HG03139 (cell line): ENCODE measurements around the gene FCER1G.
"Not testable (repeated sequence)": the region's sequence is repeated elsewhere in the genome, so short reads cannot be mapped to it uniquely, and the experiment has no call there.

Experiments used
- ATAC-seq: cut with Tn5 transposase; IDR thresholded peaks from one replicate; pipeline ENCODE4 v1.9.1; 2021; ENCODE audit not compliant: unreplicated experiment

FCER1G gene

DNA sequence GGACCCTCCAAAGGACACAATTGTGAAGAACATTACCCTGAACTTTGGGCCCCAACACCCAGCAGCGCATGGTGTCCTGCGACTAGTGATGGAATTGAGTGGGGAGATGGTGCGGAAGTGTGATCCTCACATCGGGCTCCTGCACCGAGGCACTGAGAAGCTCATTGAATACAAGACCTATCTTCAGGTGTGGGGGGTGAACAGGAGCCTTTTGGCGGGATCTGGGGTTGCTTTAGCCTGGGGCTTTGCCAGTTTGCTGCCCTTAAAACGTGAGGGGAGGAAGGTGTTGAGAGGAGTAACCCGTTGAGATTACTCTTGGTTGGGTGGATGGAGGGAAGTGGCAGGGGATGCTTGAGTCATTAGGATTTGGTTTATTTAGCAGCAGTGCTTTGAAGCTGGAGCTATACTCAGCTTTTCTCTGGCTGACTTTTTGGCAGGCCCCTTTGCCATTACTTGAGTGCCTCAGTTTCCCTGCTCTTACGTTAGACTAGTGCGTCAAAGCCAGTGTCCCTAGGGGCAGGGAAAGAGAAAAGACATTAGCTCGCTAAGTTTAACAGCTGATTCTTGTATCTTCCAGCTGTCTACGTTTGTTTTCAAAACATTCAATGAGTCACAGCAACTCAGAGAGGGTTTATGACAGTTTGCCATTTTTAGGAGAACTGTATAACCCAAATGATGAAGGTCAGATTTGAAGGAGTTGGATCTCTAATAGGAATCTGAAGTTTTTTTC, 8.5 kb upstream of the FCER1G start:
- ATAC-seq: no peak

DNA sequence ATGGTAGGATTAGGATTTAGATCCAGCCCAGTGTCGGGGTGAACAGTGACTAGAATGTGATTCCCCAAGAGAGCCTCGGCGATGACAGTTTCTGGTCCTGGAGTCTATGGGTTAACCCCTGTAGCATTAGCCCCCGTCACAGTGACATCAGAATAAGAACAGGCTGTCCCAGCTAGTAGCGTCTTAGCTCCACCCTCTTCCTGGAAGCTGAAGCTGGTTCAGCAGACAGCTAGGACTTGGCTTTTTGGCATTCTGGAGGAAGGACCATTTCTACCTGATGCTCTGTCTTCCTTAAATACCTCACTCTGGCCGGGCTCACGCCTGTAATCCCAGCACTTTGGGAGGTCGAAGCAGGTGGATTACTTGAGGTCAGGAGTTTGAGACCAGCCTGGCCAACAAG, 7.9 kb upstream of the FCER1G start:
- no peak for ATAC-seq

DNA sequence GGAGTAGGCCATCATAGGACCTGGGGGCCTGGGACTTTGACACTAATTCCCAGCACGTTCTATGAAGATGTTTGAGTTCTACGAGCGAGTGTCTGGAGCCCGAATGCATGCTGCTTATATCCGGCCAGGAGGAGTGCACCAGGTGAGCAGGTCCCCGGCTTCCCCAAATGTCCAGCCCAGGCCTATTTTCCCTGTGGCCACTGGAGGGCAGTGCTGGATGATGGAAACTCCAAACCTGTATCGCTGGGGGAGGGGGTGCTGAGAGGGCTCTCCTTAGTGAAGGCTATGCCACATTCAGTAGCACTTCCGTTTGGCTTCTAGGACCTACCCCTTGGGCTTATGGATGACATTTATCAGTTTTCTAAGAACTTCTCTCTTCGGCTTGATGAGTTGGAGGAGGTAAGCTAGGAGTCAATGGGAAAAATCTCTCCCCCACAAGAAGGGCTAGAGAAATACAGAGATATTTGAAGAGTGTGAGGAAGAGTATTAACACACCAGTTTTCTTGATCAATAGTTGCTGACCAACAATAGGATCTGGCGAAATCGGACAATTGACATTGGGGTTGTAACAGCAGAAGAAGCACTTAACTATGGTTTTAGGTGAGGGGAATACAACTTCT, 5.2 kb upstream of the FCER1G start:
- no peak for ATAC-seq

DNA sequence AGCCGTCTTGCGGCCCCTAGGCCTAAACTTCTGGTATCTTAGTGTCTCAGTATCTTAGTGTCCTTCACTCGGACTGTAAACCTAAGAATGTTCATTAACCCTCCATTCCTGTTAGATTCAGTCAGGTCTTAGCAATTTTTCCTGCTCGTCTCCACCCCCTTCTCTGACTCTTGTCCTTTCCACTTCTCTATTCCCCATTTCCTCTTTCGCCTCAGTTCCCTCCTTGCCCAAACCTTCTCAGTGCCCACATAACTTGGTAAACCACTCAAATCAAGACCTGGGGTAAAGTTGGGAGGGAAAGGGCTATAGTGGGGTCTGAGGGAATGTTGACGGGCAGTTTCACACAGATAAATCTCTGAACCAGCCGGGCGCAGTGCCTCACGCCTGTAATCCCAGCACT, 726 bp upstream of the FCER1G start:
- no peak for ATAC-seq

DNA sequence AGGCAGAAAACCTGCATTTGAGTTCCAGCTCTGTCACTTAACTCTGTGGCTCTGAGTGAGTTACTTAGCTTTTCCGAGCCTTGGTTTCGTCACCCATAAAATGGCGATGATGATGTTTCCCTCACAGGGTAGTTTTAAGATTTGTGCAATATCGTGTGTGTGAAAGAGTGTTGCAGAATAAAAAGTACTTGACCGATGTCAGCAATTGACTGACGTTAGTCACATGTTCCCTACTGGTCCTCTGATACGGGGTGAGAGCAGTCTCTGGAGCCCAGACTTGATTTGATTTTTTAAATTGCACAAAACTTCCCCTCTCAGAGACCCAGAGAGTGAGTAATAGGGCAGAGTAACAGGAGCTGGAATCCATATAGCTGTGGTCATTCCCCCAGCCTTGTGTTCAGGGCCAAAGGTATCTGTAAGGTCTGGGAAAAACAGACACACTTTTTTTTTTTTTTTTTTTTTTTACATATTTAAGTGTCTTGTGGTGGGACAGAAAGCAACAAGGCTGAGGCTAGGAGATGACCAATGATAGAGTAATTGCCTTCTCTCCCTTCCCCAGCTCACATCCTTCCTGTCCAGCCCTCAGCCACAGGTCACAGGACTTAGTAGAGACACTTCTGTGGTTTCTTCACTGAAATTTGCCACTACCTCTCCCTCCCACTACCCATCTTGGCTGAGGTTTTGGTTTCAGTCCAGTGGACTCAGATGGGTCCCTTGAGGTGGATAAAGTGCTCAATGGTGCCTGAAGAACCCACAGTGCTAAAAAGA, 2.0 kb downstream of the FCER1G start:
- peak; percentile 80 for ATAC-seq

DNA sequence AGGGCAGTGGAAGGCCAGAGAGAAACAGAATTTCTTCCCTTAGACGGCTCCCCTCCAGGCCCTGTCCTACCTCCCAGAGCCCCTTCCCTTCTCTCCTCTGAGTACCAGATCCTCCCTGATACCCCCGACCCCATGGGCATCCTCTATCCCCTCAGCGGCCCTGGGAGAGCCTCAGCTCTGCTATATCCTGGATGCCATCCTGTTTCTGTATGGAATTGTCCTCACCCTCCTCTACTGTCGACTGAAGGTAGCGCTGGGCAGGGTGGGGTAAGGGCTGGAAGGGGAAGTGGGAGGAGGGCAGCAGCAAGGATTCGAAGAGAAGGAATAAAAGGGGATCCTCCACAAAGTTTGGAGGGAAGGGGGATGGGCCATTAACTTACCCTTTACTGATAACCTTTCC, 2.7 kb downstream of the FCER1G start:
- no peak for ATAC-seq

DNA sequence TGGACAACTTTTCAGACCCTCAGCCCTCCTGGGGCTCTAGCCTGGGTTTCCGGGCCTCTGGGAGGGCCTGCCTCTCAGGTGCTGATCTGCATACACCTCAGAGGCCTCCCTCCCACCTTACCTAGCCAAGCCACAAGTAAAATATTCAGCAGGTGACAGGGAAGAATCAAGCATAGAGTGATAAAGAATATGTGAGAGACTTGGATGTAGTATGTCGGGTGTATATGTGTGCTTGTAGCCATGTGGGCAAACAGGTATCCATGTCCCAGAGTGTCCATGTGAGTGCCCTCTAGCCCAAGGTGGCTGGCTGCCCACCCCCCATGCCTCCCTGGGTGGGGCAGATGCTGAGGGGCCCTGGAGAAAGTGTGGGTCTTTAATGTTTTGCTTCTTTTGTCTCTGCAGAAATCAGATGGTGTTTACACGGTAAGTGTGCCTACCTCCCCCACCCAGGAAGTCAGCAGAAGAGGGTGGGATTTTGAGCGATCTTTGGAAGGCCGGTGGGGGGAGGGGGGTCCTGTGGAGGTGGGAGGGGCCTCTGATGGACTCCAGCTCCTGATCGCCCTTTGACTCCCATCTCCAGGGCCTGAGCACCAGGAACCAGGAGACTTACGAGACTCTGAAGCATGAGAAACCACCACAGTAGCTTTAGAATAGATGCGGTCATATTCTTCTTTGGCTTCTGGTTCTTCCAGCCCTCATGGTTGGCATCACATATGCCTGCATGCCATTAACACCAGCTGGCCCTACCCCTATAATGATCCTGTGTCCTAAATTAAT, 3.4 kb downstream of the FCER1G start:
- ATAC-seq: no peak

DNA sequence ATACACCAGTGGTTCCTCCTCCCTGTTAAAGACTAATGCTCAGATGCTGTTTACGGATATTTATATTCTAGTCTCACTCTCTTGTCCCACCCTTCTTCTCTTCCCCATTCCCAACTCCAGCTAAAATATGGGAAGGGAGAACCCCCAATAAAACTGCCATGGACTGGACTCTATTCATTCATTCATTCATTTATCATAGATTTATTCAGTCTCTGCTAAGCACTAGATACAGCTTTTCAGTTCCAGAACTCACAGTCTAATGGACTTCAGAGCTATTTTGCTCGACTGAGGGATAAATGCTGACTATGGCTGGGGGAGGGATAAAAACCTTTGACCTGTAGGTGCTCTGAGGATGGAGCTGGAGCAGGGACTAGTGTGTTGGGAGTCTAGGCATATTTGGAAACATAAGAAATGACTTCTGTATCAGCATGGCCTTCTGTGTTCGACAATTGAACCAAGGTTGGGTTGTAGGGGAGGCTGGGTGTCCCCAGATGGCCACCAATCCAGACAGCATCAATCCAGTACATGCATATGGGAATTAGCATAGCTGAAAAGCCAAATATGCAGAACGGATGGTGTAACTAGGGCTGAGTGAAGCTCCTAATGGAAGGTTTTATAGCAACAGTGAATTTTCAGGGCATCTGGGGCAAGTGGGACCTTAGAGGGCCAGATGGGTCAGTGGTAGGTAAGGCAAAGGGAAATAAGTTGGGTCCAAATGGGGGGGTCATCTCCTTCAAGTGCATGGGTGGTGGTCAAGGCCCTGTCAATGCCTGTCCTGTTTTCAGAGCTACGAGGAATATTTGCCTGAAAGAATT, 4.2 kb downstream of the FCER1G start:
- ATAC-seq: no peak

DNA sequence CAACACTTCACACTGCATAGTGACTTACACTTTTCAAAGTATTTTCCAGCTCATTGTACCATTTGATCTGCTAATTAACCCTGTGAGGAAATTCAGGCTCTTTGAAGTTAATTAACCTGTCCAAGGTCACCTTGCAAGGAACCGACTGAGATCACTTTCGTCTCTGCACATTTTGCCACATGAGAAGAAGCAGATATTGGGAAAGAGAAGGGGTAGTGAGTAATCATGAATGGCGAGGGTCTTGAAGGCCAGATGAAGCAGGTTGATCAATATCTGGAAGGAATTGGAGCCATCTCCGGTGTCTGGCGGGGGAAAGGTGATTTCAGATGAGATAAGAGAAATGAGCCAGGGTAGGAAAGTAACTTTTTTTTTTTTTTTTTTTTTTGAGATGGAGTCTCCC, 4.9 kb downstream of the FCER1G start:
- ATAC-seq: no peak

DNA sequence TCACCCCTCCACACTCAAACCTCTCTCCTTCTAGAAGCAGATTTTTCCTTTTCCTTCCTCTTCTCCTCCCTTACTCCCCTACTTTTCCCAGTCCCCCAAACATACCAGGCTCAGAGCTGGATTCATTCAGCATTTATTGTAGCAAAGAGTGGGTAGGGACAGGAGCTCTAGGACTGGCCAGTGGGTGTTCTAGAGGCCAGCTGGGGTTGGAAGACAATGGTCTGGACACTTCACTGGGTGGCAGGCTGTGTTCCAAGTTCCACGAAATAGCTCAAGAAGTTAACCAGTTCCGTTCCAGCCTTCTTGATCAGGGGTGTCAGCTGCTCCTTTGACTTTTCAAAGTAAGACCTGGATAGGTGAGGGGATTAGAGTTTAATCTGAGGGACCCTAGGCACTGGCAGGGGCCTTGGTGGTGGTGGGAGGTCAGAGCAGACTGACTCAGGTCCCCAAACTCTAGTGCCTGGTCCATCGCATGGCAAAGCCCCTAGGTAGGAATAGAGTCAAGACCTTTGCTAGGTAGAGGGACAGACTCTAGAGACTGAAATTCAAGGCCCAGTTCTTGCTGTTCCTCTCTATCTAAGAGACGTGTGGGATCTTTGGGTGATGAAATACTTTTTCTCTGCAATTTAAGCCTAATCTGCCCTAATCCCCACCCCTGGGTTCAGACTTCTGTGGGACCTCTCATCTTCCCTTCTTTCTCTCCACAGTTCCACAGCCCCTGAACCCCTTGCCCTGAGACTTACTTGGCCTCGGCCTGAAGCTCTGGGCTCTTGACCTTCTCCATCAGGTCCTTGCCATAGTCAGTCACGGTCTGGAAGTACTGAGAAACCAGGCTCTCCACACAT, 7.3 kb downstream of the FCER1G start:
- ATAC-seq: no peak

DNA sequence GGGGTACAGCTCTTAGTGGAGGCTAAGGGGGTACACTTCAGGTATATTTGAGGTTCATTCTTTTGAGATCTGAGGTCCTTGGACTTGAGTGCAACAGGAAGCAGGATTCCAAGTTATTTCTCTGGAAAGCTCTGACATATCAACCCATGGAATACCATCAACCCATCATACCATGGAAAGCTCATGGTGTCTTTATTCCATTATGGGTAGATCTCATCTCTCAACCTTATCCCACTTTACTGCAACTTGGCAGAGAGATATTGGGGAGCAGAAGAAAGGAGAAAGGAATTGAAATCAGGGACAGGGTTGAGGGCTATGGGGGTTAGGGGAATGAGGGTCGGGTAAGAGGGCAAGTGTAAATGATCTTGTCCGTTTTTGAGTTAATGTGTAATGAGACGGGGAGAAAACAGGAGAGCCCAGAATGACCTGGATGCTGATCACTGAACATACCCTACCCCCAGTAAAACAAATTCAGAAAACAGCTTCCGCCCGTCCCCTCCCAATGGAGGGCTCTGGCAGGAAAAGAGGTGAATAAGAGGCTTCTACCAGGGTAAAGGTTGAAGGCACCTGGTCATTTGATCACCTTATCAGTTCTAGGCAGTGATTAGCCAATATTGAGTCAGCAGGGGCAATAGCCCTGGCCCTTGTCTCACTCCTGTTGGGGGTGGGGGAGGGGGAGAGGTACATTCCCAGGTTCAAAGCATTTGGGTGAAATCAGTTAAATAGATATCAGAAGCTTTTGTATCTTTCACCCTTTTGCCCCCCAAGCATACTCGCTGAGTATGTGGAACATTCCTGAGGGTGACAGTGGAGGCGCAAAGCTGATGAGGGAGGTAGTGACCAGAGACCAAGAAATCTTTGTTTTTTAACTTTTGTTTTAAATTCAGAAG, 9.0 kb downstream of the FCER1G start:
- no peak for ATAC-seq

DNA sequence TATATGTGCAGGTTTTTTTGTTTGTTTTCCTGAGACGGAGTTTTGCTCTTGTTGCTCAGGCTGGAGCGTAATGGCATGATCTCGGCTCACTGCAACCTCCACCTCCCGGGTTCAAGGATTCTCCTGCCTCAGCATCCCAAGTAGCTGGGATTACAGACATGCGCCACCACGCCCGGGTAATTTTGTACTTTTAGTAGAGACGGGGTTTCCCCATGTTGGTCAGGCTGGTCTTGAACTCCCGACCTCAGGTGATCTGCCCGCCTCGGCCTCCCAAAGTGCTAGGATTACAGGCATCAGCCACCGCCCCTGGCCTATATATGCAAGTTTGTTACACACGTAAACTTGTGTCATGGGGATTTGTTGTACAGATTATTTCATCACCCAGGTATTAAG, 9.6 kb downstream of the FCER1G start:
- ATAC-seq: not testable (repeated sequence)

DNA sequence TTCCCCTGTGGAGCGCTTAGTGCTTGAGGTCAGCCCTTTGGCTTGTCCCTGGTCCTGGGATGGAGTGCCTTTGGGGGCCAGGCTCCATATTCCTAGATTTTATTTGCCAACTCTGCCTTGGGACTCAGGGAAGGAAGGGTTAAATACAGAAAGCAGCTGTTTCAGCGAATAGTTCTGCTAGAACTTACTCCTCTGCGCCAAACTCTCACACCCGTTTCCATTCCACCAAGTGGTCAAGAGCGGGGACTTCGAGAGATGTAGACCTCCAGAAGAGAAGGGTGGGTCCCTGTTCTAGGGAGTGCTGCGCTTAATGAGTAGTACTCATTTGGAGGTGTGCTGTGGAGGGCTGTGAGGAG, 10.1 kb downstream of the FCER1G start:
- no peak for ATAC-seq

DNA sequence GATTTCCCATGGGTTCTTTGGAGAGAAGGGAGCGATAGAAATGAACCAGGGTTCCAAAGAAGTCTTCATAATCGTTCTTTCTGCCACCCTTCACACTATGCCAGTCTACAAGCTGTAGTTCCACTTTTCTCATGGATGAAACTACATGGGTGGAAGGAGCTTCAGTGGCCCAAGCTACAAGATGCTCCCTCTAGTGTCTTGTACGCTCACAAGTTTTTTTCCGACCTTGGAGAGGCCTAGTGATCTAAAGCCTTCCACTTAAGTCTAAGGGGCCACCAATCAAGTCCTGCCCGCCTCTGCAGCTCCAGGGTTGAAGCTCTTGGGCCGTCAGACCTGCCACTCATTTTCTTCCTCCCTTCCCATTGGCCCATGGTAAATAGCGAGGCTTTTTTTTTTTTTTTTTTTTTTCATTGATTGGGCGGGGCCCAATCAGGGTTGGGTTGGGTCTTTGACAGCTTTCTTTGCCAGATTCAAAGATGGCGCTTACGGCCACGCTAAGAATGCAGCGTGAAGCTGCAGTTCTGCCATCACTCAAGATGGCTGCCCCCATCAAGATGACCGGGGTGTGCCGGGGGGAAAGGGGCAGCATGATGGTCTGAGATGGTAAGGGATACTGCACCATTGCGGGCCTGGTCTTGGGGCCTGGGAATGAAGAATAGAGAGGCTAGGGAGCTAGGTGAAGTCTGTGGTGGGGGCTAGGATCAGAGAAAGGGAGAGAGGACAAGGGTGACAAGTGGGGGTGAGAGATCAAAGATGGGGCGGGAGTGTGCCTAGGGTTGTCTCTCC, 10.6 kb downstream of the FCER1G start, which contains the start of gene TOMM40L:
TSS of gene TOMM40L (plus strand) at position 527 of the 786 bp plus-strand sequence. CDS start 430 bp downstream, outside the sequence.
- ATAC-seq: peak; percentile 79

DNA sequence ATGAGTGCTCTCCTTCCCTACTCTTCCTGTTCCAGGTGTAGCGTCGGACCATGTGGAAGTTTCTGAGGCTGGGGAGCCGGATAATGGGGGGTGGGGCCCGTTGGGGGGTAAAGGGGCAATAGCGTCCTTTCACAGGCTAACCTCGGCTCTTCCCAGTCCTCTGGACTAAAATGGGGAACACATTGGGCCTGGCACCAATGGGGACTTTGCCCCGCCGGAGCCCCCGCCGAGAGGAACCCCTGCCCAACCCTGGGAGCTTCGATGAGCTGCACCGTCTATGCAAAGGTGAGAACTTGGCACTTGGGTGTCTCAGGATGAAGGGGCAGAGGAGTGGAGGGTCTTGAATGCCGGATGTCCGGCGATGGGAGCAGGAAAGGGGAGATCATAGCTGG, 11.2 kb downstream of the FCER1G start:
- no peak for ATAC-seq

DNA sequence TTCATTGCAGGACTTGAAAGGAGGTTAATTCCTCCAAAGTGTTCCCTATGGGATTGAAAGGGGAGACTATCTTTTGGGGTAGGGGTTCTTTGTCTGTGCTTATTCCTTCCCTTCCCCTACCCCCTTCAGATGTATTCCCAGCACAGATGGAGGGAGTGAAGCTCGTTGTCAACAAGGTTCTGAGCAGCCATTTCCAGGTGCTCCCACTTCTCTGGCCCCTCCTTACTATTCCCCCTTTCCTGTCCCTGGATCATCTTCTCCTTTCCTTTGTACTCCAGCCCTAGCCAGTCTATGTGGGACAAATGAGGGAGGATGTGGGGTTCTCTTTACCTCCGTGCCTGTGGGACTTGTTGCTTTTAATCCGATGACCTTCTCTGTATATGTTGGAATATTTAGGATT, 11.7 kb downstream of the FCER1G start:
- ATAC-seq: no peak

DNA sequence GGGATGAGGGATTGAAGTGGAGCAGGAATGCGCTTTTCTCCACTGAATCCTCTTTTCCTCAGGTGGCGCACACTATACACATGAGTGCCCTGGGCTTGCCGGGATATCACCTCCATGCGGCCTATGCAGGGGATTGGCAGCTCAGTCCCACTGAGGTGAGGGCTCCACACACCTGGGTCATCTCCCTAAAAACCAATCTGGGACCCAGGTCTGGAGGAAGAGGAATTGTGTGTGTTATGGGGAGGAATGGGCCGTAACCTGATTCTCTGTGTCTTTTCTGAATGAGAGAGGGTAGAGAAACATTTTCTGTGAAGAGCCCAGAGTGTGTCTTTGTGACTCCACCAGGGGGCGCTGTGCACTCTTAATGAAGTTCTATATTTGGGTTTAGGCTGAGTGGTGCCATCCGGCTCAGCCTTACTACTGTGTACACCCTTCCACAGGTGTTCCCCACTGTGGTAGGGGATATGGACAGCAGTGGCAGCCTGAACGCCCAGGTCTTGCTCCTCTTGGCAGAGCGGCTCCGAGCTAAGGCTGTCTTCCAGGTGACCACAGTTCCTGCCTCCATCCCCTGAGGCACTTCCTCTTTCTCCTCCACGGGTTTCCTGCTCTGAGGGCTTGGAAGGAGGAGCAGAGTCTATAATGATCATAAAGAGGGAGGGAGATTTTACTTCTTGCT, 12.2 kb downstream of the FCER1G start:
- ATAC-seq: peak; percentile 38
